ENCODE results near the gene HS3ST4.
"Not testable (repeated sequence)": the region's sequence is repeated elsewhere in the genome, so short reads cannot be mapped to it uniquely, and the experiment has no call there.

Gene HS3ST4

GRCh38 chr16:25776214-25776613 lies 84.5 kb downstream of the HS3ST4 start:
- H3K27me3 ChIP-seq (ENCODE audit: control insufficient read depth, insufficient read depth, low read length); H3K4me1 ChIP-seq (ENCODE audit: control insufficient read depth, insufficient read depth, low read length); H3K36me3 ChIP-seq (ENCODE audit: control insufficient read depth, insufficient read depth, low read length); H3K4me3 ChIP-seq (ENCODE audit: low read depth, low read length); H3K27ac ChIP-seq (ENCODE audit: low read depth, low read length); H3K9me3 ChIP-seq (ENCODE audit: control insufficient read depth, insufficient read depth, low read depth, low read length); H3K9ac ChIP-seq (ENCODE audit: low read length): not testable (repeated sequence)

GRCh38 chr16:25783226-25783625 lies 91.5 kb downstream of the HS3ST4 start:
- no peaks in the 10 kb centered on the region for H3K36me3 ChIP-seq (ENCODE audit: control insufficient read depth, insufficient read depth, low read length)
- no peaks in the 10 kb centered on the region for H3K27me3 ChIP-seq (ENCODE audit: control insufficient read depth, insufficient read depth, low read length)
- no peaks in the 10 kb centered on the region; the same call in 1 of the 2 replicates for H3K9me3 ChIP-seq (ENCODE audit: control insufficient read depth, insufficient read depth, low read depth, low read length)
- no peak overlapping the region for H3K9ac ChIP-seq (ENCODE audit: low read length)
- H3K4me1 ChIP-seq (ENCODE audit: control insufficient read depth, insufficient read depth, low read length) = no peaks in the 10 kb centered on the region; the same call in 1 of the 2 replicates
- no peak overlapping the region for H3K27ac ChIP-seq (ENCODE audit: low read depth, low read length)
- H3K4me3 ChIP-seq (ENCODE audit: low read depth, low read length) = no peak overlapping the region

- H3K36me3 ChIP-seq (ENCODE audit: control insufficient read depth, insufficient read depth, low read length) = no peaks in the 10 kb centered on the region
- no peak overlapping the region for H3K27ac ChIP-seq (ENCODE audit: low read depth, low read length)
- no peak overlapping the region for H3K4me3 ChIP-seq (ENCODE audit: low read depth, low read length)
- H3K9me3 ChIP-seq (ENCODE audit: control insufficient read depth, insufficient read depth, low read depth, low read length) = no peaks in the 10 kb centered on the region; the same call in 1 of the 2 replicates
- no peaks in the 10 kb centered on the region for H3K27me3 ChIP-seq (ENCODE audit: control insufficient read depth, insufficient read depth, low read length)
- no peak overlapping the region for H3K9ac ChIP-seq (ENCODE audit: low read length)
- H3K4me1 ChIP-seq (ENCODE audit: control insufficient read depth, insufficient read depth, low read length) = no peaks in the 10 kb centered on the region; the same call in 1 of the 2 replicates
Measured at GRCh38 chr16:25785361-25785760, 93.6 kb downstream of the HS3ST4 start.

GRCh38 chr16:25786748-25787147 lies 95.0 kb downstream of the HS3ST4 start:
- H3K9ac ChIP-seq (ENCODE audit: low read length) = no peak overlapping the region
- no peak overlapping the region for H3K4me3 ChIP-seq (ENCODE audit: low read depth, low read length)
- H3K36me3 ChIP-seq (ENCODE audit: control insufficient read depth, insufficient read depth, low read length) = no peaks in the 10 kb centered on the region
- no peaks in the 10 kb centered on the region; the same call in 1 of the 2 replicates for H3K4me1 ChIP-seq (ENCODE audit: control insufficient read depth, insufficient read depth, low read length)
- no peaks in the 10 kb centered on the region for H3K27me3 ChIP-seq (ENCODE audit: control insufficient read depth, insufficient read depth, low read length)
- H3K9me3 ChIP-seq (ENCODE audit: control insufficient read depth, insufficient read depth, low read depth, low read length) = no peaks in the 10 kb centered on the region
- no peak overlapping the region for H3K27ac ChIP-seq (ENCODE audit: low read depth, low read length)

GRCh38 chr16:25788637-25789036 lies 96.9 kb downstream of the HS3ST4 start:
- Histone ChIP-seq H3K36me3 (ENCODE audit: control insufficient read depth, insufficient read depth, low read length) (no peaks in the 10 kb centered on the region), H3K4me1 (ENCODE audit: control insufficient read depth, insufficient read depth, low read length) (no peaks in the 10 kb centered on the region), H3K4me3 (ENCODE audit: low read depth, low read length) (no peak overlapping the region), H3K9me3 (ENCODE audit: control insufficient read depth, insufficient read depth, low read depth, low read length) (no peaks in the 10 kb centered on the region), H3K9ac (ENCODE audit: low read length) (no peak overlapping the region), H3K27ac (ENCODE audit: low read depth, low read length) (no peak overlapping the region), H3K27me3 (ENCODE audit: control insufficient read depth, insufficient read depth, low read length) (no peaks in the 10 kb centered on the region)

DNA sequence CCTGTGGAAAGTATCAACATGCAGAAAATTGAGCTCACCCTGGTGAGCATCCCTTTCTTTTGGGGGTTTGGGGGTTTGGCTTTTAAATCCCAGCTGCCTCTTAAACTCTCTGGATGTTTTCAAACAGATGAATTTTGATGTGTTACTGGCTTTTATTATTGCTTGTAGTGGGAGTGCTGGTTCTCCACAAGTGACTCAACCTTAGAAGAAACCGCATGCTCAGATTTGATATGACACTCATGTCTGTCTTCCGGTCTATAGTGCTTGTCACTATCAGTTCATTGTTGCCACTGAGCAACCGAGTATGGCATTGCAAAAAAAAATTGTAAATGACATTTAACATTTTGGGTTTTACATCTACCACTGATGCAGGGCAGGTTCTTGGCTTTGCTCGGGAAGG lies 104.5 kb downstream of the HS3ST4 start:
- Histone ChIP-seq H3K4me3 (ENCODE audit: low read depth, low read length) (no peak overlapping the region), H3K4me1 (ENCODE audit: control insufficient read depth, insufficient read depth, low read length) (no peaks in the 10 kb centered on the region), H3K27ac (ENCODE audit: low read depth, low read length) (no peak overlapping the region), H3K9ac (ENCODE audit: low read length) (no peak overlapping the region), H3K36me3 (ENCODE audit: control insufficient read depth, insufficient read depth, low read length) (no peaks in the 10 kb centered on the region), H3K27me3 (ENCODE audit: control insufficient read depth, insufficient read depth, low read length) (no peaks in the 10 kb centered on the region), H3K9me3 (ENCODE audit: control insufficient read depth, insufficient read depth, low read depth, low read length) (peaks cover 6% of the 10 kb centered on the region; the same call in 1 of the 2 replicates)

GRCh38 chr16:25798065-25798464 lies 106.3 kb downstream of the HS3ST4 start:
- no peak overlapping the region for H3K4me3 ChIP-seq (ENCODE audit: low read depth, low read length)
- no peaks in the 10 kb centered on the region for H3K4me1 ChIP-seq (ENCODE audit: control insufficient read depth, insufficient read depth, low read length)
- H3K36me3 ChIP-seq (ENCODE audit: control insufficient read depth, insufficient read depth, low read length) = no peaks in the 10 kb centered on the region
- no peaks in the 10 kb centered on the region for H3K27me3 ChIP-seq (ENCODE audit: control insufficient read depth, insufficient read depth, low read length)
- H3K9me3 ChIP-seq (ENCODE audit: control insufficient read depth, insufficient read depth, low read depth, low read length) = peaks cover 6% of the 10 kb centered on the region; the same call in 1 of the 2 replicates
- no peak overlapping the region for H3K9ac ChIP-seq (ENCODE audit: low read length)
- no peak overlapping the region for H3K27ac ChIP-seq (ENCODE audit: low read depth, low read length)

- Histone ChIP-seq H3K4me1 (ENCODE audit: control insufficient read depth, insufficient read depth, low read length) (no peaks in the 10 kb centered on the region), H3K27me3 (ENCODE audit: control insufficient read depth, insufficient read depth, low read length) (no peaks in the 10 kb centered on the region), H3K9ac (ENCODE audit: low read length) (no peak overlapping the region), H3K4me3 (ENCODE audit: low read depth, low read length) (no peak overlapping the region), H3K36me3 (ENCODE audit: control insufficient read depth, insufficient read depth, low read length) (no peaks in the 10 kb centered on the region), H3K27ac (ENCODE audit: low read depth, low read length) (no peak overlapping the region), H3K9me3 (ENCODE audit: control insufficient read depth, insufficient read depth, low read depth, low read length) (peaks cover 6% of the 10 kb centered on the region; the same call in 1 of the 2 replicates)
Measured at GRCh38 chr16:25799816-25800215, 108.1 kb downstream of the HS3ST4 start.

- H3K9ac ChIP-seq (ENCODE audit: low read length) = no peak overlapping the region
- no peaks in the 10 kb centered on the region for H3K4me1 ChIP-seq (ENCODE audit: control insufficient read depth, insufficient read depth, low read length)
- no peaks in the 10 kb centered on the region for H3K36me3 ChIP-seq (ENCODE audit: control insufficient read depth, insufficient read depth, low read length)
- no peaks in the 10 kb centered on the region for H3K27me3 ChIP-seq (ENCODE audit: control insufficient read depth, insufficient read depth, low read length)
- no peak overlapping the region for H3K27ac ChIP-seq (ENCODE audit: low read depth, low read length)
- no peaks in the 10 kb centered on the region for H3K9me3 ChIP-seq (ENCODE audit: control insufficient read depth, insufficient read depth, low read depth, low read length)
- no peak overlapping the region for H3K4me3 ChIP-seq (ENCODE audit: low read depth, low read length)
Measured at GRCh38 chr16:25812215-25812614, 120.5 kb downstream of the HS3ST4 start.

DNA sequence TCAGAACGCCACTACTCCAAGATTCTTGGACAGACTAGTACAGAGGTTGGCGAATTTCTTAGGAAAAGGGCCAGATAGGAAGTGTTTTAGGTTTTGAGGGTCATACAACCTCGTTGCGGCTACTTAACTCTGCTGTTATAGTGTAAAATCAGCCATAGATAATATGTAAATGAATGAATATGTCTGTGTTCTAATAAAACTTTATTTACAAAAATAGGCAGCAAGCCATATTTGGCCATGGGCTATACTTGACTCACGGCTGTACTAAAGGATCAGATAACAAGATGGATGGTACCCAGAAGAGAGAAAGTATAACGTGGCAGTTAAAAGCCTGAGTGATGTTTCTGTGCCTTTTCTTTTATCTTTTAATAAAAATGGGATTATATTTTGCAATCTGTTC lies 125.5 kb downstream of the HS3ST4 start:
- Histone ChIP-seq H3K27me3 (ENCODE audit: control insufficient read depth, insufficient read depth, low read length) (no peaks in the 10 kb centered on the region), H3K4me1 (ENCODE audit: control insufficient read depth, insufficient read depth, low read length) (no peaks in the 10 kb centered on the region), H3K27ac (ENCODE audit: low read depth, low read length) (no peak overlapping the region), H3K9ac (ENCODE audit: low read length) (no peak overlapping the region), H3K36me3 (ENCODE audit: control insufficient read depth, insufficient read depth, low read length) (no peaks in the 10 kb centered on the region), H3K9me3 (ENCODE audit: control insufficient read depth, insufficient read depth, low read depth, low read length) (no peaks in the 10 kb centered on the region), H3K4me3 (ENCODE audit: low read depth, low read length) (no peak overlapping the region)

DNA sequence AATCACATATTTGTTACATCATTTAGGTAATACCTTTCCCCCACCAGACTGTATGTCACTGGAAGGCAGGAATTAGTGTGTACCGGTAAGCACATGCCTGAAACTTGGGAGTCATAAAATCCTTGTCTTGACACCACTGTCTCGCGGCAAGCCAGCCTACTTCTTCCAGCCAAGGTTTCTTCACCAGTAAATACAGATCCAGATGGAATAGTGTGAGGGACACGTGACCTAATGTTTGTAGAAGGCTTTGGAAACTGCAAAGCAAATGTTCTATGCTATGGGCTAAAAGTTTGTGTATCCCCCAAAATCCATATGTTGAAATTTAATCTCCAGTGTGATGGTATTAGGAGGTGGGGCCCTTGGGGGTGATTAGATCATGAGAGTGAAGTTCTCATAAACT lies 126.1 kb downstream of the HS3ST4 start:
- Histone ChIP-seq H3K27me3 (ENCODE audit: control insufficient read depth, insufficient read depth, low read length) (no peaks in the 10 kb centered on the region), H3K4me3 (ENCODE audit: low read depth, low read length) (no peak overlapping the region), H3K9me3 (ENCODE audit: control insufficient read depth, insufficient read depth, low read depth, low read length) (no peaks in the 10 kb centered on the region), H3K9ac (ENCODE audit: low read length) (no peak overlapping the region), H3K27ac (ENCODE audit: low read depth, low read length) (no peak overlapping the region), H3K36me3 (ENCODE audit: control insufficient read depth, insufficient read depth, low read length) (no peaks in the 10 kb centered on the region), H3K4me1 (ENCODE audit: control insufficient read depth, insufficient read depth, low read length) (no peaks in the 10 kb centered on the region)

GRCh38 chr16:25823891-25824290 lies 132.1 kb downstream of the HS3ST4 start:
- Histone ChIP-seq H3K27ac (ENCODE audit: low read depth, low read length) (no peak overlapping the region), H3K27me3 (ENCODE audit: control insufficient read depth, insufficient read depth, low read length) (no peaks in the 10 kb centered on the region), H3K4me1 (ENCODE audit: control insufficient read depth, insufficient read depth, low read length) (no peaks in the 10 kb centered on the region), H3K9me3 (ENCODE audit: control insufficient read depth, insufficient read depth, low read depth, low read length) (peaks cover 8% of the 10 kb centered on the region), H3K4me3 (ENCODE audit: low read depth, low read length) (no peak overlapping the region), H3K9ac (ENCODE audit: low read length) (no peak overlapping the region), H3K36me3 (ENCODE audit: control insufficient read depth, insufficient read depth, low read length) (no peaks in the 10 kb centered on the region)

All from HUES6 (cell line).